ENCODE data around the gene UNC79.

- TF ChIP-seq YY1 (tag by site-specific recombination; IDR thresholded peaks at IDR 0.05), result no peak
- no peak for TF ChIP-seq ZSCAN4 (tag by site-specific recombination; IDR thresholded peaks at IDR 0.05)
- TF ChIP-seq ZNF140 (tag by site-specific recombination; IDR thresholded peaks at IDR 0.05), result no peak
- TF ChIP-seq CTCF (tag by site-specific recombination; IDR thresholded peaks at IDR 0.05), result no peak
Measured at GRCh38 chr14:93643127-93643526, 212.4 kb downstream of the UNC79 start.

Measured in HEK293 (cell line).